ENCODE measurements around the gene AHCY.
A peak's percentile ranks its signal among the peaks of the same experiment; 100 is the strongest.
"Not testable (repeated sequence)": the region's sequence is repeated elsewhere in the genome, so short reads cannot be mapped to it uniquely, and the experiment has no call there.

Gene AHCY

GRCh38 chr20:34341199-34341598 lies 38.0 kb upstream of the AHCY start:
- not testable (repeated sequence) for H2AK5ac ChIP-seq (ENCODE audit: low read depth, low read length); H3K4ac ChIP-seq (ENCODE audit: low read length); H2BK15ac ChIP-seq (ENCODE audit: low read length); H3K79me1 ChIP-seq (ENCODE audit: low read depth, low read length); DNase-seq (ENCODE audit: low spot score); H3K14ac ChIP-seq (ENCODE audit: low read length); H3K27ac ChIP-seq (replicated peaks; ENCODE audit: low read length); H3K4me2 ChIP-seq (ENCODE audit: insufficient read depth, low read length, poor library complexity, severe bottlenecking); H3K4me3 ChIP-seq (ENCODE audit: low read length in 2 of 2); H3K18ac ChIP-seq (ENCODE audit: low read length); H3K9ac ChIP-seq (ENCODE audit: low read depth, low read length, poor library complexity); H2BK120ac ChIP-seq (ENCODE audit: low read depth, low read length); H3K9me3 ChIP-seq (replicated peaks in 1 of 2; ENCODE audit: control insufficient read depth in 2 of 2, insufficient read depth in 1 of 2, low read depth in 1 of 2, low read length in 2 of 2); H2BK12ac ChIP-seq (ENCODE audit: low read length); H2BK5ac ChIP-seq (ENCODE audit: low read length); H3K23ac ChIP-seq (ENCODE audit: low read depth, low read length, poor library complexity); H4K91ac ChIP-seq (ENCODE audit: low read depth, low read length, poor library complexity); H3K4me1 ChIP-seq (ENCODE audit: control insufficient read depth in 2 of 2, insufficient read depth in 1 of 2, low read depth in 1 of 2, low read length in 2 of 2); H4K8ac ChIP-seq (ENCODE audit: low read depth, low read length); H3K36me3 ChIP-seq (replicated peaks in 1 of 2; ENCODE audit: control insufficient read depth in 2 of 2, insufficient read depth in 2 of 2, low read length in 2 of 2); H3K27me3 ChIP-seq (ENCODE audit: control insufficient read depth in 3 of 3, insufficient read depth in 3 of 3, low read depth in 1 of 3, low read length in 3 of 3)
- no CpG with 5 or more reads among the region's 9 CpGs for WGBS, 2 donors (ENCODE audit: extremely low coverage in 2 of 2, insufficient read length in 2 of 2, insufficient replicate concordance in 1 of 2)
- H2AFZ ChIP-seq (ENCODE audit: low read length): peak overlapping the region; percentile 68

GRCh38 chr20:34340726-34341125 lies 37.6 kb upstream of the AHCY start:
- H3K9ac ChIP-seq (ENCODE audit: low read depth, low read length, poor library complexity); H2BK15ac ChIP-seq (ENCODE audit: low read length); H4K91ac ChIP-seq (ENCODE audit: low read depth, low read length, poor library complexity); H3K79me1 ChIP-seq (ENCODE audit: low read depth, low read length); H3K27me3 ChIP-seq (ENCODE audit: control insufficient read depth in 3 of 3, insufficient read depth in 3 of 3, low read depth in 1 of 3, low read length in 3 of 3); H3K4me2 ChIP-seq (ENCODE audit: insufficient read depth, low read length, poor library complexity, severe bottlenecking); H3K4me3 ChIP-seq (ENCODE audit: low read length in 2 of 2); H3K27ac ChIP-seq (replicated peaks; ENCODE audit: low read length); H4K8ac ChIP-seq (ENCODE audit: low read depth, low read length); DNase-seq (ENCODE audit: low spot score); H2BK5ac ChIP-seq (ENCODE audit: low read length); H3K36me3 ChIP-seq (replicated peaks in 1 of 2; ENCODE audit: control insufficient read depth in 2 of 2, insufficient read depth in 2 of 2, low read length in 2 of 2); H2BK120ac ChIP-seq (ENCODE audit: low read depth, low read length); H2AK5ac ChIP-seq (ENCODE audit: low read depth, low read length); H3K4me1 ChIP-seq (ENCODE audit: control insufficient read depth in 2 of 2, insufficient read depth in 1 of 2, low read depth in 1 of 2, low read length in 2 of 2); H3K23ac ChIP-seq (ENCODE audit: low read depth, low read length, poor library complexity); H3K4ac ChIP-seq (ENCODE audit: low read length); H2BK12ac ChIP-seq (ENCODE audit: low read length); H3K18ac ChIP-seq (ENCODE audit: low read length); H3K14ac ChIP-seq (ENCODE audit: low read length); H3K9me3 ChIP-seq (replicated peaks in 1 of 2; ENCODE audit: control insufficient read depth in 2 of 2, insufficient read depth in 1 of 2, low read depth in 1 of 2, low read length in 2 of 2): not testable (repeated sequence)
- WGBS, 2 donors (ENCODE audit: extremely low coverage in 2 of 2, insufficient read length in 2 of 2, insufficient replicate concordance in 1 of 2): no CpG with 5 or more reads among the region's 10 CpGs
- H2AFZ ChIP-seq (ENCODE audit: low read length): peak overlapping the region; percentile 68

- Histone ChIP-seq H2BK120ac (ENCODE audit: low read depth, low read length) (no peak overlapping the region), H2AFZ (ENCODE audit: low read length) (peak overlapping the region; percentile 48), H4K91ac (ENCODE audit: low read depth, low read length, poor library complexity) (no peak overlapping the region), H3K36me3 (replicated peaks in 1 of 2; ENCODE audit: control insufficient read depth in 2 of 2, insufficient read depth in 2 of 2, low read length in 2 of 2) (no peaks in the 10 kb centered on the region), H3K14ac (ENCODE audit: low read length) (no peak overlapping the region), H2BK15ac (ENCODE audit: low read length) (no peak overlapping the region), H2BK12ac (ENCODE audit: low read length) (no peak overlapping the region), H3K27ac (replicated peaks; ENCODE audit: low read length) (no peak overlapping the region), H3K18ac (ENCODE audit: low read length) (no peak overlapping the region), H3K9me3 (replicated peaks in 1 of 2; ENCODE audit: control insufficient read depth in 2 of 2, insufficient read depth in 1 of 2, low read depth in 1 of 2, low read length in 2 of 2) (no peaks in the 10 kb centered on the region), H2BK5ac (ENCODE audit: low read length) (no peak overlapping the region), H3K27me3 (ENCODE audit: control insufficient read depth in 3 of 3, insufficient read depth in 3 of 3, low read depth in 1 of 3, low read length in 3 of 3) (no peaks in the 10 kb centered on the region), H3K4ac (ENCODE audit: low read length) (no peak overlapping the region), H3K9ac (ENCODE audit: low read depth, low read length, poor library complexity) (no peak overlapping the region), H3K4me1 (ENCODE audit: control insufficient read depth in 2 of 2, insufficient read depth in 1 of 2, low read depth in 1 of 2, low read length in 2 of 2) (no peaks in the 10 kb centered on the region), H4K8ac (ENCODE audit: low read depth, low read length) (no peak overlapping the region), H3K4me3 (ENCODE audit: low read length in 2 of 2) (no peak overlapping the region), H3K79me1 (ENCODE audit: low read depth, low read length) (no peaks in the 10 kb centered on the region), H2AK5ac (ENCODE audit: low read depth, low read length) (no peak overlapping the region), H3K23ac (ENCODE audit: low read depth, low read length, poor library complexity) (no peak overlapping the region), H3K4me2 (ENCODE audit: insufficient read depth, low read length, poor library complexity, severe bottlenecking) (no peak overlapping the region)
- WGBS, 2 donors (ENCODE audit: extremely low coverage in 2 of 2, insufficient read length in 2 of 2, insufficient replicate concordance in 1 of 2): no CpG with 5 or more reads among the region's 15 CpGs
- DNase-seq (ENCODE audit: low spot score): no peak
Measured at GRCh38 chr20:34337982-34338726, 35.0 kb upstream of the AHCY start.

GRCh38 chr20:34337544-34337943 lies 34.4 kb upstream of the AHCY start:
- Histone ChIP-seq H3K9me3 (replicated peaks in 1 of 2; ENCODE audit: control insufficient read depth in 2 of 2, insufficient read depth in 1 of 2, low read depth in 1 of 2, low read length in 2 of 2) (no peaks in the 10 kb centered on the region), H3K27me3 (ENCODE audit: control insufficient read depth in 3 of 3, insufficient read depth in 3 of 3, low read depth in 1 of 3, low read length in 3 of 3) (no peaks in the 10 kb centered on the region), H4K91ac (ENCODE audit: low read depth, low read length, poor library complexity) (no peak overlapping the region), H2BK5ac (ENCODE audit: low read length) (no peak overlapping the region), H2AFZ (ENCODE audit: low read length) (no peak overlapping the region), H3K4me3 (ENCODE audit: low read length in 2 of 2) (no peak overlapping the region), H3K9ac (ENCODE audit: low read depth, low read length, poor library complexity) (no peak overlapping the region), H3K4ac (ENCODE audit: low read length) (no peak overlapping the region), H3K79me1 (ENCODE audit: low read depth, low read length) (no peaks in the 10 kb centered on the region), H3K14ac (ENCODE audit: low read length) (no peak overlapping the region), H2AK5ac (ENCODE audit: low read depth, low read length) (no peak overlapping the region), H4K8ac (ENCODE audit: low read depth, low read length) (no peak overlapping the region), H3K4me2 (ENCODE audit: insufficient read depth, low read length, poor library complexity, severe bottlenecking) (no peak overlapping the region), H3K18ac (ENCODE audit: low read length) (no peak overlapping the region), H2BK120ac (ENCODE audit: low read depth, low read length) (no peak overlapping the region), H3K27ac (replicated peaks; ENCODE audit: low read length) (no peak overlapping the region), H3K4me1 (ENCODE audit: control insufficient read depth in 2 of 2, insufficient read depth in 1 of 2, low read depth in 1 of 2, low read length in 2 of 2) (no peaks in the 10 kb centered on the region), H2BK12ac (ENCODE audit: low read length) (no peak overlapping the region), H2BK15ac (ENCODE audit: low read length) (no peak overlapping the region), H3K36me3 (replicated peaks in 1 of 2; ENCODE audit: control insufficient read depth in 2 of 2, insufficient read depth in 2 of 2, low read length in 2 of 2) (no peaks in the 10 kb centered on the region), H3K23ac (ENCODE audit: low read depth, low read length, poor library complexity) (no peak overlapping the region)
- no CpG with 5 or more reads among the region's 1 CpG for WGBS, 2 donors (ENCODE audit: extremely low coverage in 2 of 2, insufficient read length in 2 of 2, insufficient replicate concordance in 1 of 2)
- DNase-seq (ENCODE audit: low spot score): no peak
